CD4-positive, alpha-beta T cell (primary cell): ENCODE data around the gene VIPAS39. TPM values are rescaled to one million over a fixed set of nuclear protein-coding genes. Genes with fewer than 3 reads are reported as not detected.

ENCODE experiments used
- ATAC-seq: fragments of 200-7000 bp; cut with Tn5 transposase; one replicate; pipeline ENCODE4 v1.10.0; 2022; ENCODE audit warnings: mild to moderate bottlenecking; ENCODE audit not compliant: poor library complexity
- CTCF ChIA-PET: fragments of 350-600 bp; sonication (Branson Sonifier 250); formaldehyde crosslinking; loops from one replicate; lab custom pipeline; 2021; ENCODE audit warnings: antibody characterized with exemption, inconsistent platforms; lab: Charles Lee
- POLR2A ChIA-PET: fragments of 350-600 bp; sonication (Branson Sonifier 250); formaldehyde crosslinking; loops from one replicate; lab custom pipeline; 2021; ENCODE audit warnings: antibody characterized with exemption, inconsistent platforms; lab: Charles Lee
- DNase-seq, 14 experiments: peaks; one replicate each; pipeline ENCODE4 v3.0.0-alpha.2; 2013 to 2020; ENCODE audit warnings: mixed read lengths in 2 of 14
- H3K27ac ChIP-seq, 2 donors: one replicate each; pipeline versions ENCODE4 v1.5.1 to v1.7.0; 2013; ENCODE audit warnings: low read length in 2 of 2, low read depth in 1 of 2, mild to moderate bottlenecking in 1 of 2
- H3K27me3 ChIP-seq, 2 experiments: 1 replicate in 1 of 2; 2 replicates in 1 of 2; pipeline versions ENCODE4 v1.6.1 to v1.7.0; 2013; ENCODE audit warnings: low read length in 2 of 2, control low read depth in 1 of 2, mild to moderate bottlenecking in 1 of 2, moderate library complexity in 1 of 2; ENCODE audit not compliant: insufficient read depth in 2 of 2, control insufficient read depth in 1 of 2
- H3K36me3 ChIP-seq: one replicate; pipeline ENCODE4 v1.6.1; 2013; ENCODE audit warnings: low read length, control low read depth; ENCODE audit not compliant: insufficient read depth
- H3K4me1 ChIP-seq: one replicate; pipeline ENCODE4 v1.6.1; 2013; ENCODE audit warnings: low read length, control low read depth; ENCODE audit not compliant: insufficient read depth
- H3K4me3 ChIP-seq: one replicate; pipeline ENCODE4 v1.5.1; 2013; ENCODE audit warnings: mild to moderate bottlenecking, low read length, moderate library complexity
- H3K9me3 ChIP-seq, 2 experiments: 1 replicate in 1 of 2; 2 replicates in 1 of 2; pipeline versions ENCODE4 v1.6.1 to v1.7.0; 2013; ENCODE audit warnings: low read length in 2 of 2, mild to moderate bottlenecking in 2 of 2, control low read depth in 1 of 2, moderate library complexity in 1 of 2; ENCODE audit not compliant: control insufficient read depth in 1 of 2, insufficient read depth in 1 of 2
- H3K27ac Mint-ChIP-seq: one replicate; pipeline ENCODE4 v1.8.0; 2020; ENCODE audit warnings: mixed read lengths
- H3K27me3 Mint-ChIP-seq: one replicate; pipeline ENCODE4 v1.8.0; 2021; ENCODE audit warnings: mixed read lengths
- H3K36me3 Mint-ChIP-seq: one replicate; pipeline ENCODE4 v1.8.0; 2021; ENCODE audit warnings: low read depth, mixed read lengths
- H3K4me1 Mint-ChIP-seq: one replicate; pipeline ENCODE4 v1.8.0; 2021; ENCODE audit warnings: low read depth, mixed read lengths
- H3K4me3 Mint-ChIP-seq: one replicate; pipeline ENCODE4 v1.8.0; 2020; ENCODE audit warnings: mild to moderate bottlenecking, mixed read lengths
- H3K9me3 Mint-ChIP-seq: one replicate; pipeline ENCODE4 v1.8.0; 2020; ENCODE audit warnings: mixed read lengths
- CTCF ChIP-seq: fragments of 200-600 bp; IDR thresholded peaks from one replicate; pipeline ENCODE4 v1.8.0; 2022; ENCODE audit warnings: antibody characterized with exemption, mild to moderate bottlenecking
- intact Hi-C, 2 experiments: fragments of 100-400 bp; cut with DNase I in 1 of 2; cut with micrococcal nuclease in 1 of 2; formaldehyde crosslinking; loops; one replicate each; pipeline versions ENCODE4 v1.15.1 to v1.9.0; 2023 to 2025; cut with DNase I, micrococcal nuclease
- total RNA-seq, 174 experiments: library from RNA in 2 of 174; stranded (reverse) in 2 of 174; gene quantifications; one replicate each; pipeline ENCODE4 v1.2.3 and lab custom pipeline; 2021 to 2026

VIPAS39 gene
- total RNA-seq, 2 experiments from 2014 or later: 7.6 to 8.7 TPM

DNA sequence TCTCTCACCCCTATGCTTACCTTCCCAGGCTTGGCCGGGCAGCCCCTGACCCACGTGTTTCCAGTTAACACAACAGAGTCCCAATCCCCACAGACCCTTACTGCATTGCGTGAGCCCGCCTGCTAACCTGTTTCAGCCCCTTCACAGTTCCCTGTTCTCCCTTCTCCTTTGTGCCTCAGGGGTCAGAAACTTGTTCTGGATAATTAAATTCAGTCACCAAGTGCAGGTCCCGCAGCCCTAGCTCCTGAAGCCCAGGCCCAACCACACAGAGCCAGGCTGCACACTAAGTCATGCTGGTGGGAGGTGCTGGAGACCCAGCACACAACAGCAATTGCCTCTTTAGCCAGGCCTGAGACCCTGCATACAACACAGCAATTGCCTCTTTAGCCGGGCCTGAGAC is 31.6 kb upstream of the VIPAS39 start:
- no peak overlapping the region for H3K27ac ChIP-seq
- TF ChIP-seq CTCF: no peak
- intact Hi-C loops: no loop called here
- H3K36me3 ChIP-seq: no peaks in the 10 kb centered on the region
- DNase-seq (no peak), ATAC-seq (no peak)
- H3K27me3 Mint-ChIP-seq: no peaks in the 10 kb centered on the region
- no peak overlapping the region for H3K27ac Mint-ChIP-seq
- ChIA-PET POLR2A (no interaction called here), CTCF (no interaction called here)
- no peaks in the 10 kb centered on the region for H3K9me3 Mint-ChIP-seq
- H3K4me1 ChIP-seq: no peaks in the 10 kb centered on the region
- no peaks in the 10 kb centered on the region for H3K27me3 ChIP-seq
- H3K36me3 Mint-ChIP-seq: no peaks in the 10 kb centered on the region
- no peak overlapping the region for H3K4me3 ChIP-seq
- no peak overlapping the region for H3K4me3 Mint-ChIP-seq
- H3K9me3 ChIP-seq: no peaks in the 10 kb centered on the region
- H3K4me1 Mint-ChIP-seq: no peaks in the 10 kb centered on the region

GRCh38 chr14:77488558-77488957 is 31.2 kb upstream of the VIPAS39 start:
- H3K4me3 Mint-ChIP-seq: no peak overlapping the region
- H3K4me1 Mint-ChIP-seq: no peaks in the 10 kb centered on the region
- no peak for TF ChIP-seq CTCF
- no peaks in the 10 kb centered on the region for H3K36me3 Mint-ChIP-seq
- H3K9me3 ChIP-seq: no peaks in the 10 kb centered on the region
- H3K36me3 ChIP-seq: no peaks in the 10 kb centered on the region
- H3K27ac ChIP-seq: no peak overlapping the region
- H3K4me1 ChIP-seq: no peaks in the 10 kb centered on the region
- no peaks in the 10 kb centered on the region for H3K27me3 Mint-ChIP-seq
- CTCF ChIA-PET: no interaction called here
- H3K27me3 ChIP-seq: no peaks in the 10 kb centered on the region
- ATAC-seq (no peak), DNase-seq (no peak)
- POLR2A ChIA-PET: no interaction called here
- no peak overlapping the region for H3K4me3 ChIP-seq
- H3K9me3 Mint-ChIP-seq: no peaks in the 10 kb centered on the region
- intact Hi-C loops: no loop called here
- no peak overlapping the region for H3K27ac Mint-ChIP-seq

GRCh38 chr14:77485901-77486678 is 28.7 kb upstream of the VIPAS39 start:
- DNase-seq: no peak
- Histone ChIP-seq H3K27ac (no peak overlapping the region), H3K36me3 (no peaks in the 10 kb centered on the region), H3K4me3 (no peak overlapping the region), H3K9me3 (no peaks in the 10 kb centered on the region), H3K4me1 (no peaks in the 10 kb centered on the region), H3K27me3 (no peaks in the 10 kb centered on the region)
- Mint-ChIP-seq H3K9me3 (no peaks in the 10 kb centered on the region), H3K27ac (no peak overlapping the region), H3K36me3 (no peaks in the 10 kb centered on the region), H3K4me1 (no peaks in the 10 kb centered on the region), H3K27me3 (no peaks in the 10 kb centered on the region), H3K4me3 (no peak overlapping the region)
- ChIA-PET POLR2A (no interaction called here), CTCF (no interaction called here)
- no peak for ATAC-seq
- TF ChIP-seq CTCF: no peak
- intact Hi-C loops: no loop called here
